Measurements from ENCODE around the gene CCNI2.

CCNI2 gene

DNA sequence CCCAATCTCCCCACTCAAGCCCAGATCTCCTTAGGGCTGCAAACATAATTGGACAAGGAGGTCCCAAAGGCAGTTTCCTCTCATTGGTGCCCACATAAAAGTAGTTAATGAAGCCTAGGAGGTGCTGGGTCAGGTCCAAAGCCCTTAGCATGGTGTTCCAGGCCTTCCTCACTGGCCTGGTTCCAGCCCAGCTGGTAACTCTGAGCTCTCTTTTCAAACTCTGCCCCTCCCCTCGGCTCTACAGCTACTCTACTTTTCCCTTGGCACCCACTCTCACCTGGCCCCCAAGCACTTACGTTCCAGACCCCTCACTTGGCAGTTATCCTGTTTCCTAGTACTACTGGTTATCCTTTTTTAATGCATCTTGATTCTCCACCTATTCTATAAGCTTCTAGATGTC is 19.9 kb downstream of the CCNI2 start:
- H3K4me1 ChIP-seq (ENCODE audit: low read length) = no peaks in the 10 kb centered on the region
- no peaks in the 10 kb centered on the region for H3F3A ChIP-seq (ENCODE audit: insufficient read depth, low read length)
- no peaks in the 10 kb centered on the region for H3K36me3 ChIP-seq (replicated peaks; ENCODE audit: insufficient read depth, low read length)
- TF ChIP-seq EZH2 (optimal IDR thresholded peaks at IDR 0.05; ENCODE audit: low read depth, low read length) (no peak), CTCF (IDR thresholded peaks at IDR 0.05; ENCODE audit: low read length) (no peak), EZH2phosphoT487 (IDR thresholded peaks at IDR 0.05; ENCODE audit: low read length) (no peak)
- H3K9ac ChIP-seq (ENCODE audit: low read length) = no peak overlapping the region
- H3K27me3 ChIP-seq (replicated peaks; ENCODE audit: insufficient read depth, low read length) = no peaks in the 10 kb centered on the region
- no peak overlapping the region for H2AFZ ChIP-seq (ENCODE audit: low read length)
- H3K9me2 ChIP-seq (replicated peaks; ENCODE audit: insufficient read depth, low read length) = no peaks in the 10 kb centered on the region
- no peak overlapping the region for H3K27ac ChIP-seq (ENCODE audit: low read length)
- H3K79me2 ChIP-seq (ENCODE audit: low read length) = no peaks in the 10 kb centered on the region
- no peak overlapping the region for H3K4me3 ChIP-seq (ENCODE audit: low read length)
- no peak for DNase-seq
- H3K9me3 ChIP-seq (replicated peaks; ENCODE audit: insufficient read depth, low read length) = no peaks in the 10 kb centered on the region
- no peak overlapping the region for H3K4me2 ChIP-seq (ENCODE audit: low read depth, low read length)
- H4K20me1 ChIP-seq (ENCODE audit: insufficient read depth, low read length) = no peaks in the 10 kb centered on the region

GRCh38 chr5:132768485-132768868 is 21.3 kb downstream of the CCNI2 start:
- H3K27me3 ChIP-seq (replicated peaks; ENCODE audit: insufficient read depth, low read length) = no peaks in the 10 kb centered on the region
- H3K4me1 ChIP-seq (ENCODE audit: low read length) = no peaks in the 10 kb centered on the region
- no peaks in the 10 kb centered on the region for H3F3A ChIP-seq (ENCODE audit: insufficient read depth, low read length)
- no peaks in the 10 kb centered on the region for H3K79me2 ChIP-seq (ENCODE audit: low read length)
- no peaks in the 10 kb centered on the region for H3K36me3 ChIP-seq (replicated peaks; ENCODE audit: insufficient read depth, low read length)
- no peak for DNase-seq
- H3K4me3 ChIP-seq (ENCODE audit: low read length) = no peak overlapping the region
- TF ChIP-seq EZH2 (optimal IDR thresholded peaks at IDR 0.05; ENCODE audit: low read depth, low read length) (no peak), CTCF (IDR thresholded peaks at IDR 0.05; ENCODE audit: low read length) (no peak), EZH2phosphoT487 (IDR thresholded peaks at IDR 0.05; ENCODE audit: low read length) (no peak)
- H3K9me2 ChIP-seq (replicated peaks; ENCODE audit: insufficient read depth, low read length) = no peaks in the 10 kb centered on the region
- no peaks in the 10 kb centered on the region for H3K9me3 ChIP-seq (replicated peaks; ENCODE audit: insufficient read depth, low read length)
- no peak overlapping the region for H3K27ac ChIP-seq (ENCODE audit: low read length)
- H3K4me2 ChIP-seq (ENCODE audit: low read depth, low read length) = no peak overlapping the region
- no peak overlapping the region for H2AFZ ChIP-seq (ENCODE audit: low read length)
- no peak overlapping the region for H3K9ac ChIP-seq (ENCODE audit: low read length)
- H4K20me1 ChIP-seq (ENCODE audit: insufficient read depth, low read length) = no peaks in the 10 kb centered on the region

GRCh38 chr5:132770476-132771159 is 23.4 kb downstream of the CCNI2 start:
- Histone ChIP-seq H3K79me2 (ENCODE audit: low read length) (no peaks in the 10 kb centered on the region), H3K4me1 (ENCODE audit: low read length) (no peaks in the 10 kb centered on the region), H3K27ac (ENCODE audit: low read length) (no peak overlapping the region), H3K4me2 (ENCODE audit: low read depth, low read length) (no peak overlapping the region), H3F3A (ENCODE audit: insufficient read depth, low read length) (peaks cover 3% of the 10 kb centered on the region; the same call in 1 of the 2 replicates), H3K4me3 (ENCODE audit: low read length) (no peak overlapping the region), H3K9me3 (replicated peaks; ENCODE audit: insufficient read depth, low read length) (no peaks in the 10 kb centered on the region), H2AFZ (ENCODE audit: low read length) (no peak overlapping the region), H4K20me1 (ENCODE audit: insufficient read depth, low read length) (no peaks in the 10 kb centered on the region), H3K9me2 (replicated peaks; ENCODE audit: insufficient read depth, low read length) (no peaks in the 10 kb centered on the region), H3K27me3 (replicated peaks; ENCODE audit: insufficient read depth, low read length) (no peaks in the 10 kb centered on the region), H3K36me3 (replicated peaks; ENCODE audit: insufficient read depth, low read length) (no peaks in the 10 kb centered on the region), H3K9ac (ENCODE audit: low read length) (no peak overlapping the region)
- TF ChIP-seq CTCF (IDR thresholded peaks at IDR 0.05; ENCODE audit: low read length) (no peak), EZH2 (optimal IDR thresholded peaks at IDR 0.05; ENCODE audit: low read depth, low read length) (no peak), EZH2phosphoT487 (IDR thresholded peaks at IDR 0.05; ENCODE audit: low read length) (no peak)
- no peak for DNase-seq
